ENCODE data around the gene USP12.

Gene USP12

DNA sequence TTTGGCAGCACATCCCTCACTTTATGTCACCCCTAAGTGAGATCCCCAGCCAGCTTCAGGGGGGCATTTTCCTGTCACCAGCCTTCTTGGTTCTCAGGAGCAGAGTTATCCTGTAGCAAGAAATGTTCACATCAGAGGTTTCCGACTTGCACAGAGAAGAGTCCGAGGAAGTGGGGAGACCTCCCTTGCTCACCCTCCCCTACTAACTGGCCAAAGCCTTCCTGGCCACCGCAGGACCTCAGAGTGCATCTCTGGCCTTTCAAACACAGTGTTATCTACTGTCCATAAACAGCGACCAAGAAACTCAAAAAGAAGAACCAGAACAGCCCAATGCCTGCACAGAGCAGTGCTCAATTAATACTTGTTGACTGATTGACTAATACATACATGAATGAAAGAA, 134.4 kb downstream of the USP12 start:
- Histone ChIP-seq H3K27ac (ENCODE audit: low read depth, low read length, poor library complexity, severe bottlenecking) (no peak overlapping the region), H3K79me2 (ENCODE audit: insufficient read depth, low read length) (no peaks in the 10 kb centered on the region), H2AFZ (ENCODE audit: low read length) (no peak overlapping the region), H3K4me2 (ENCODE audit: low read length) (no peak overlapping the region), H3K9me2 (ENCODE audit: low read depth, low read length) (no peaks in the 10 kb centered on the region), H3K27me3 (ENCODE audit: insufficient read depth, low read length) (no peaks in the 10 kb centered on the region), H3K36me3 (ENCODE audit: insufficient read depth, low read length) (no peaks in the 10 kb centered on the region), H4K20me1 (ENCODE audit: insufficient read depth, low read length) (no peaks in the 10 kb centered on the region), H3K9me3 (ENCODE audit: low read length) (no peaks in the 10 kb centered on the region), H3K4me3 (ENCODE audit: low read depth, low read length, poor library complexity, severe bottlenecking) (no peak overlapping the region), H3K4me1 (ENCODE audit: insufficient read depth, low read length, severe bottlenecking) (no peaks in the 10 kb centered on the region), H3F3A (ENCODE audit: insufficient read depth, low read length) (no peaks in the 10 kb centered on the region), H3K9ac (ENCODE audit: low read length) (no peak overlapping the region)
- TF ChIP-seq, protein P1, sequence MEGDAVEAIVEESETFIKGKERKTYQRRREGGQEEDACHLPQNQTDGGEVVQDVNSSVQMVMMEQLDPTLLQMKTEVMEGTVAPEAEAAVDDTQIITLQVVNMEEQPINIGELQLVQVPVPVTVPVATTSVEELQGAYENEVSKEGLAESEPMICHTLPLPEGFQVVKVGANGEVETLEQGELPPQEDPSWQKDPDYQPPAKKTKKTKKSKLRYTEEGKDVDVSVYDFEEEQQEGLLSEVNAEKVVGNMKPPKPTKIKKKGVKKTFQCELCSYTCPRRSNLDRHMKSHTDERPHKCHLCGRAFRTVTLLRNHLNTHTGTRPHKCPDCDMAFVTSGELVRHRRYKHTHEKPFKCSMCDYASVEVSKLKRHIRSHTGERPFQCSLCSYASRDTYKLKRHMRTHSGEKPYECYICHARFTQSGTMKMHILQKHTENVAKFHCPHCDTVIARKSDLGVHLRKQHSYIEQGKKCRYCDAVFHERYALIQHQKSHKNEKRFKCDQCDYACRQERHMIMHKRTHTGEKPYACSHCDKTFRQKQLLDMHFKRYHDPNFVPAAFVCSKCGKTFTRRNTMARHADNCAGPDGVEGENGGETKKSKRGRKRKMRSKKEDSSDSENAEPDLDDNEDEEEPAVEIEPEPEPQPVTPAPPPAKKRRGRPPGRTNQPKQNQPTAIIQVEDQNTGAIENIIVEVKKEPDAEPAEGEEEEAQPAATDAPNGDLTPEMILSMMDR (IDR thresholded peaks at IDR 0.05; ENCODE audit: low read length): no peak
- no peak for TF ChIP-seq EZH2 (IDR thresholded peaks at IDR 0.05; ENCODE audit: borderline replicate concordance, low read length)

DNA sequence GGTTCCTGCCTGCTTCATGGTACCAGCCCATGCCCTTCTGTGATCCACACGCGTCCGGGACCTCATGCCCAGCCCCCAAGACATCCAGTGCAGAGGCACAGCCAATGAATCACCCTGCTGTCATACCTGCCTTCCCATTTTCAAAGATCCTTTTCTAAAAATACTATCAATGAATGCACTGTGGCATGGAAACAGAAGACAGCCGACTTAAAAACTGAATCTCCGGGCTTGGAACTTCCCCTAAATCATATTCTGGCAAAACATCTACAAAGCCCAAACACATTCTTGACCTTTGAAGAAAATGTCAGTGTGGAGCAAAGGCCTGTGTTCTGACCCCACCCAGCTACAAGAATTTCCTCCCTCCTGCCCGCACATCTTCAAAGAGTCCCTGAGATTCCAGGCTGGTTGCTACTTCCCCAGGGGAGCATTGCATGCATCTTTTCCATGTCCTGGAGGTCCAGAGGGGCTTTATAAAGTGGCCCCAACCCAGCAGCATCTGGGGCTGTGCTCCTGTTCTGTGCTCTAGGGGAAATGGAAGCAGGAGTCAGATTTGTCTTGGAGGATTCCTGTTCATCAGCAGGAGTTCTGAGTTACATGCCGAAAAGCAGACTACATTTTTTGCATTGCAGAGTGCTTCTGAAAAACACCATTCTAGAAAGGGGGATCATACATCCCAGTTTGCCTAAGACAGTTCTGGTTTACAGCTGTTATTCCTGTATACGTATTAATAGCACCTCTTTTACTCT, 135.2 kb downstream of the USP12 start:
- Histone ChIP-seq H3K9me3 (ENCODE audit: low read length) (no peaks in the 10 kb centered on the region), H4K20me1 (ENCODE audit: insufficient read depth, low read length) (no peaks in the 10 kb centered on the region), H3F3A (ENCODE audit: insufficient read depth, low read length) (no peaks in the 10 kb centered on the region), H3K27ac (ENCODE audit: low read depth, low read length, poor library complexity, severe bottlenecking) (no peak overlapping the region), H3K36me3 (ENCODE audit: insufficient read depth, low read length) (no peaks in the 10 kb centered on the region), H2AFZ (ENCODE audit: low read length) (no peak overlapping the region), H3K9ac (ENCODE audit: low read length) (no peak overlapping the region), H3K4me1 (ENCODE audit: insufficient read depth, low read length, severe bottlenecking) (no peaks in the 10 kb centered on the region), H3K9me2 (ENCODE audit: low read depth, low read length) (no peaks in the 10 kb centered on the region), H3K27me3 (ENCODE audit: insufficient read depth, low read length) (no peaks in the 10 kb centered on the region), H3K4me3 (ENCODE audit: low read depth, low read length, poor library complexity, severe bottlenecking) (no peak overlapping the region), H3K4me2 (ENCODE audit: low read length) (no peak overlapping the region), H3K79me2 (ENCODE audit: insufficient read depth, low read length) (no peaks in the 10 kb centered on the region)
- TF ChIP-seq EZH2 (IDR thresholded peaks at IDR 0.05; ENCODE audit: borderline replicate concordance, low read length): no peak
- TF ChIP-seq, protein P1 (IDR thresholded peaks at IDR 0.05; ENCODE audit: low read length): no peak

DNA sequence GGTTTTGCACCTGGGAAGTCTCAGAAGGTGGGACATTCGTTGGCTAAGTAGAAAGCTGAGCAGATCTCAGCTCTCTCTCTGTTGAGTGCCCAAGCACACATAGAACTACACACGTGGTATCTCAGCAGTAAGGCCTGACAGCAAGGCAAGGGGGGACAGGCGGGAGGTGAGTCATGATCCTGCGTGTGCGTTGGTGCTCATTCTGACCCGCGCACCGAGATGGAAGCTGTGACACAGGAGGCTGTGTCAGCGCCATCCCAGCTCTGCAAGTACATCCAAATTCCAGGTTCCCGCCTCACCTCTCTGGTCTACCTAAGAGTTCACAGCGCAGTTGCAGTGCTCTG, 135.7 kb downstream of the USP12 start:
- Histone ChIP-seq H3K4me3 (ENCODE audit: low read depth, low read length, poor library complexity, severe bottlenecking) (no peak overlapping the region), H3K4me2 (ENCODE audit: low read length) (no peak overlapping the region)

More for the DNA sequence above, 135.7 kb downstream of the USP12 start:
- no peak overlapping the region for H3K27ac ChIP-seq (ENCODE audit: low read depth, low read length, poor library complexity, severe bottlenecking)
- no peaks in the 10 kb centered on the region for H3K36me3 ChIP-seq (ENCODE audit: insufficient read depth, low read length)
- no peaks in the 10 kb centered on the region for H3K27me3 ChIP-seq (ENCODE audit: insufficient read depth, low read length)
- H3K79me2 ChIP-seq (ENCODE audit: insufficient read depth, low read length): no peaks in the 10 kb centered on the region
- no peaks in the 10 kb centered on the region for H3F3A ChIP-seq (ENCODE audit: insufficient read depth, low read length)
- no peaks in the 10 kb centered on the region for H3K9me3 ChIP-seq (ENCODE audit: low read length)
- H4K20me1 ChIP-seq (ENCODE audit: insufficient read depth, low read length): no peaks in the 10 kb centered on the region
- no peaks in the 10 kb centered on the region for H3K4me1 ChIP-seq (ENCODE audit: insufficient read depth, low read length, severe bottlenecking)
- no peak overlapping the region for H3K9ac ChIP-seq (ENCODE audit: low read length)
- no peaks in the 10 kb centered on the region for H3K9me2 ChIP-seq (ENCODE audit: low read depth, low read length)
- no peak for TF ChIP-seq EZH2 (IDR thresholded peaks at IDR 0.05; ENCODE audit: borderline replicate concordance, low read length)
- TF ChIP-seq, protein P1 (IDR thresholded peaks at IDR 0.05; ENCODE audit: low read length): no peak
- no peak overlapping the region for H2AFZ ChIP-seq (ENCODE audit: low read length)
